ENCODE measurements around the gene WDR18. TPM values are rescaled to one million over a fixed set of nuclear protein-coding genes. Genes with fewer than 3 reads are reported as not detected.
"Not testable (repeated sequence)": the region's sequence is repeated elsewhere in the genome, so short reads cannot be mapped to it uniquely, and the experiment has no call there.

WDR18 gene
- total RNA-seq, 1 donor from 2014 or later = 57.2 TPM

GRCh38 chr19:1018932-1019615 is 34.9 kb downstream of the WDR18 start:
- intact Hi-C loops (cut with micrococcal nuclease) = no loop called here

GRCh38 chr19:1019616-1019961 is 35.4 kb downstream of the WDR18 start:
- intact Hi-C loops (cut with micrococcal nuclease) = no loop called here

- intact Hi-C loops (cut with micrococcal nuclease) = loop anchor here (2.0 kb wide), 1 partner anchor 21 kb away; the partner anchor contains the start of gene ABCA7
Measured at GRCh38 chr19:1019980-1020867, 36.1 kb downstream of the WDR18 start.

GRCh38 chr19:1020868-1021425 is 36.8 kb downstream of the WDR18 start, which contains the start of gene TMEM259:
TMEM259 (minus strand) TSS chr19:1021123; CDS start chr19:1020996, 127 bp downstream.
- intact Hi-C loops (cut with micrococcal nuclease) = loop anchor here (1.0 to 2.0 kb wide), 3 partner anchors 20 to 224 kb away; partner anchors contain the start of genes ABCA7, PTBP1 and STK11

GRCh38 chr19:1023883-1024188 is 39.7 kb downstream of the WDR18 start:
- intact Hi-C loops (cut with micrococcal nuclease) = not testable (repeated sequence)

GRCh38 chr19:1025080-1025479 is 40.9 kb downstream of the WDR18 start:
- intact Hi-C loops (cut with micrococcal nuclease) = loop anchor here (5.0 kb wide), 1 partner anchor 222 kb away; the partner anchor contains the start of gene MIDN

GRCh38 chr19:1025960-1026782 is 42.0 kb downstream of the WDR18 start, which contains the start of gene CNN2:
CNN2 (plus strand) TSS chr19:1026608; CDS start chr19:1026662, 54 bp downstream.
- intact Hi-C loops (cut with micrococcal nuclease) = loop anchor here (2.0 to 5.0 kb wide), 2 partner anchors 43 to 221 kb away; partner anchors contain the start of gene MIDN

GRCh38 chr19:1026783-1027649 is 42.9 kb downstream of the WDR18 start:
- intact Hi-C loops (cut with micrococcal nuclease) = loop anchor here (2.0 to 5.0 kb wide), 2 partner anchors 42 to 220 kb away; partner anchors contain the start of gene MIDN

GRCh38 chr19:1027650-1028061 is 43.5 kb downstream of the WDR18 start:
- intact Hi-C loops (cut with micrococcal nuclease) = loop anchor here (2.0 to 5.0 kb wide), 2 partner anchors 41 to 220 kb away; partner anchors contain the start of gene MIDN

- intact Hi-C loops (cut with micrococcal nuclease) = loop anchor here (5.0 kb wide), 1 partner anchor 219 kb away; the partner anchor contains the start of gene MIDN
Measured at GRCh38 chr19:1028062-1028926, 44.1 kb downstream of the WDR18 start.

- intact Hi-C loops (cut with micrococcal nuclease) = no loop called here
Measured at GRCh38 chr19:1032264-1032867, 48.2 kb downstream of the WDR18 start.

GRCh38 chr19:1035998-1036621 is 52.0 kb downstream of the WDR18 start:
- intact Hi-C loops (cut with micrococcal nuclease) = loop anchor here (5.0 kb wide), 1 partner anchor 216 kb away; no protein-coding TSS in a partner anchor

GRCh38 chr19:1037621-1038064 is 53.5 kb downstream of the WDR18 start:
- intact Hi-C loops (cut with micrococcal nuclease) = loop anchor here (5.0 kb wide), 1 partner anchor 215 kb away; no protein-coding TSS in a partner anchor

- intact Hi-C loops (cut with micrococcal nuclease) = loop anchor here (5.0 kb wide), 1 partner anchor 213 kb away; no protein-coding TSS in a partner anchor
Measured at GRCh38 chr19:1038978-1039645, 55.0 kb downstream of the WDR18 start.

- intact Hi-C loops (cut with micrococcal nuclease) = loop anchor here (2.0 to 5.0 kb wide), 3 partner anchors 19 to 212 kb away; partner anchors contain the start of genes RNU6-2 and TMEM259
Measured at GRCh38 chr19:1039646-1040475, 55.7 kb downstream of the WDR18 start, which contains the start of gene ABCA7. ABCA7 (plus strand) TSS chr19:1040107; CDS start chr19:1041362, 1,255 bp downstream.

Measured in T-helper 2 cell treated with Interferon-gamma antibody and Interleukin-4, amounts not matched to agents 100 ng/mL and 5 ng/mL, for 36 hours (primary cell).